ENCODE data around the gene GSTA3.

DNA sequence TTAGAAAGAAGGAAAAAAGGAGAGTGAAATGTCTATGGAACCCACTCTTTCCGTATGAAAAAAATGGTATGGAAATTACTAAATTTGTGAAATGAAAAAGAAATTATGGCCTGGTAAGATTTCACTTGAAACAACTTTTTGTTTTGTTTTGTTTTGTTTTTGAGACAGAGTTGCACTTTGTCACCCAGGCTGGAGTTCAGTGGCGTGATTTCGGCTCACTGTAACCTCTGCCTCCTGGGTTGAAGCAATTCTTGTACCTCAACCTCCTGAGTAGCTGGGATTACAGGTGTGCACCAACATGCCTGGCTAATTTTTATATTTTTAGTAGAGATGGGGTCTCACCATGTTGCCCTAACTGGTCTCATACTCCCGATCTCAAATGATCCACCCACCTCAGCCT lies 51.1 kb downstream of the GSTA3 start:
- TF ChIP-seq, protein P1, sequence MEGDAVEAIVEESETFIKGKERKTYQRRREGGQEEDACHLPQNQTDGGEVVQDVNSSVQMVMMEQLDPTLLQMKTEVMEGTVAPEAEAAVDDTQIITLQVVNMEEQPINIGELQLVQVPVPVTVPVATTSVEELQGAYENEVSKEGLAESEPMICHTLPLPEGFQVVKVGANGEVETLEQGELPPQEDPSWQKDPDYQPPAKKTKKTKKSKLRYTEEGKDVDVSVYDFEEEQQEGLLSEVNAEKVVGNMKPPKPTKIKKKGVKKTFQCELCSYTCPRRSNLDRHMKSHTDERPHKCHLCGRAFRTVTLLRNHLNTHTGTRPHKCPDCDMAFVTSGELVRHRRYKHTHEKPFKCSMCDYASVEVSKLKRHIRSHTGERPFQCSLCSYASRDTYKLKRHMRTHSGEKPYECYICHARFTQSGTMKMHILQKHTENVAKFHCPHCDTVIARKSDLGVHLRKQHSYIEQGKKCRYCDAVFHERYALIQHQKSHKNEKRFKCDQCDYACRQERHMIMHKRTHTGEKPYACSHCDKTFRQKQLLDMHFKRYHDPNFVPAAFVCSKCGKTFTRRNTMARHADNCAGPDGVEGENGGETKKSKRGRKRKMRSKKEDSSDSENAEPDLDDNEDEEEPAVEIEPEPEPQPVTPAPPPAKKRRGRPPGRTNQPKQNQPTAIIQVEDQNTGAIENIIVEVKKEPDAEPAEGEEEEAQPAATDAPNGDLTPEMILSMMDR (conservative IDR thresholded peaks at IDR 0.05 in 1 of 2, IDR thresholded peaks at IDR 0.05 in 1 of 2; ENCODE audit: extremely low read depth in 1 of 2, insufficient read depth in 1 of 2, low read depth in 1 of 2, low read length in 2 of 2): no peak
- TF ChIP-seq EZH2 (IDR thresholded peaks at IDR 0.05; ENCODE audit: borderline replicate concordance, low read length): no peak

All from mammary epithelial cell (primary cell).